Panc1 (cell line): ENCODE data around the gene CNNM1.

Source experiments
- POLR2AphosphoS5 ChIP-seq: IDR thresholded peaks from 2 replicates; pipeline ENCODE4 v1.6.1; 2012; ENCODE audit warnings: mild to moderate bottlenecking, low read depth, low read length, moderate library complexity
- TF ChIP-seq, protein P1 (sequence below): fragments of 450-650 bp; IDR thresholded peaks from 2 replicates; pipeline ENCODE4 v1.5.1; 2017; ENCODE audit warnings: mild to moderate bottlenecking

DNA sequence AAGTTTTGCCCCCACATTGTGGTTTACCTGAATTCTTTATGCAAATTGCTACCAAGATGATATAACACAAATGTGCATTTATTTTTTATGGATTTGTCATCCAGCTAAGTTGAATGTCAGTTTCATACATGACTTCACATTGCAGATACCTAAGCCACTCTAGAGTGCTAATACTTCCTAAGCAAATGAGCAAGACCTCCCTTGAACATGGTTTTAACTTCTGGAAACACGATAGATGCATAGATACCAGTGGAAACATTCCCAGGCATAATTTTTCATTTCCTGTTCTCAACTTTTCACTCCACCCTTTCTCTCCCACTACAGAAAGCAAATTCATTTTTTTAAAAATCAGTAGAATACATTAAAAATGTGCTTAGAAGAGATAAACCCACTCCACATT lies 81.0 kb downstream of the CNNM1 start:
- TF ChIP-seq, protein P1, sequence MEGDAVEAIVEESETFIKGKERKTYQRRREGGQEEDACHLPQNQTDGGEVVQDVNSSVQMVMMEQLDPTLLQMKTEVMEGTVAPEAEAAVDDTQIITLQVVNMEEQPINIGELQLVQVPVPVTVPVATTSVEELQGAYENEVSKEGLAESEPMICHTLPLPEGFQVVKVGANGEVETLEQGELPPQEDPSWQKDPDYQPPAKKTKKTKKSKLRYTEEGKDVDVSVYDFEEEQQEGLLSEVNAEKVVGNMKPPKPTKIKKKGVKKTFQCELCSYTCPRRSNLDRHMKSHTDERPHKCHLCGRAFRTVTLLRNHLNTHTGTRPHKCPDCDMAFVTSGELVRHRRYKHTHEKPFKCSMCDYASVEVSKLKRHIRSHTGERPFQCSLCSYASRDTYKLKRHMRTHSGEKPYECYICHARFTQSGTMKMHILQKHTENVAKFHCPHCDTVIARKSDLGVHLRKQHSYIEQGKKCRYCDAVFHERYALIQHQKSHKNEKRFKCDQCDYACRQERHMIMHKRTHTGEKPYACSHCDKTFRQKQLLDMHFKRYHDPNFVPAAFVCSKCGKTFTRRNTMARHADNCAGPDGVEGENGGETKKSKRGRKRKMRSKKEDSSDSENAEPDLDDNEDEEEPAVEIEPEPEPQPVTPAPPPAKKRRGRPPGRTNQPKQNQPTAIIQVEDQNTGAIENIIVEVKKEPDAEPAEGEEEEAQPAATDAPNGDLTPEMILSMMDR: no peak
- TF ChIP-seq POLR2AphosphoS5: no peak
